Activated CD8-positive, alpha-beta memory T cell treated with anti-CD3 and anti-CD28 coated beads for 4 hours (primary cell): ENCODE data around the gene TFAP2D.

Experiments
- DNase-seq, 2 donors: peaks; one replicate each; pipeline ENCODE4 v3.0.0-alpha.2; 2020; ENCODE audit warnings: low read depth in 2 of 2

Gene TFAP2D

GRCh38 chr6:50819466-50819903 lies 106.2 kb downstream of the TFAP2D start:
- DNase-seq: no peak

DNA sequence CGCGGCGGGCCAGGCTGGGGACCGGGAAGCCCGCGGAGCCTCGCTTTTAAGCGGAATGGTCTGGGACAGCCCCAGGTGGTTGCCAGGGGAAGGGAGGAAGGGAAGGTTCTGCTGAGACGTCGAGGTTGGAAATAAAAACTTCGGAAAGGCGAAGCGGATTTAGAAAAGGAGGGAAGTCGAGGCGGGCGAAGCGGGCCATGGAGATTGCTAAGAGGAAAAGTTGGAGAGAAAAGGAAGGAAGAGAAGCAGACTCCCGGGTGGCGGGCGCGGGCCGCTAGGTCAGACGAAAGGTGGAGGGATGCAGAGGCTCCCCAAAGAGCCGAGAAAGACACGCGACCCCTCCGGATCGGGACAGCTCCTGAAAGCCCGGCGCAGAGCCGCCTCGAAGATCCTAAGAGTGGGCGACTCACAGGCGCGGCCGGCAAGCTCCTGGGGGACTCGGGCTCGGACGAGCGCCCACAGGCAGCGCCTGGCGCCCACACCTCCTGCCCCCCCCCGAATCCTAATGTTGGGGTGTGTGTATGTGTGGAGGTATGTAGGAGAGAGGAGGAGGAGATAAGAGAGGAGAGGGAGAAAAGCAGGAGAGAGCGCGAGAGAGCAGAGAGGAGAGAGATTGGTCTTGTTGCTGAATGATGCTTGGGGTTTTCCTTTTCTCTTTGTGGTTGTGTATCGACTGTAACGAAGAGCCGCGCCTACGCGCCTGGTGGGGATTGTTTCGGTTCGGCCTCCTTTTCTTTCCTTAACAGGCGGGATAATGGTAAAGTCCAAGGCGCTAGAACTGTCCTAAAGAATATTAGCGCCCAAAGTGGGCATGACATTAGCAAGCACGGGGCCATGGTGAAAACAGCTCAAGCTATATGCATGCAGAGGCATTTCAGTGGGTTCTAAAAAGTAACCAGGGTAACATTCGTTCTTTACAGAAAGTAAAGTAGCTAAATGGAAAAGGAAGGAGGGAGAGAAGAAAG lies 106.9 kb downstream of the TFAP2D start:
- DNase-seq: no peak

- no peak for DNase-seq
These were observed 107.5 kb downstream of the TFAP2D start for GRCh38 chr6:50820869-50821264.

DNA sequence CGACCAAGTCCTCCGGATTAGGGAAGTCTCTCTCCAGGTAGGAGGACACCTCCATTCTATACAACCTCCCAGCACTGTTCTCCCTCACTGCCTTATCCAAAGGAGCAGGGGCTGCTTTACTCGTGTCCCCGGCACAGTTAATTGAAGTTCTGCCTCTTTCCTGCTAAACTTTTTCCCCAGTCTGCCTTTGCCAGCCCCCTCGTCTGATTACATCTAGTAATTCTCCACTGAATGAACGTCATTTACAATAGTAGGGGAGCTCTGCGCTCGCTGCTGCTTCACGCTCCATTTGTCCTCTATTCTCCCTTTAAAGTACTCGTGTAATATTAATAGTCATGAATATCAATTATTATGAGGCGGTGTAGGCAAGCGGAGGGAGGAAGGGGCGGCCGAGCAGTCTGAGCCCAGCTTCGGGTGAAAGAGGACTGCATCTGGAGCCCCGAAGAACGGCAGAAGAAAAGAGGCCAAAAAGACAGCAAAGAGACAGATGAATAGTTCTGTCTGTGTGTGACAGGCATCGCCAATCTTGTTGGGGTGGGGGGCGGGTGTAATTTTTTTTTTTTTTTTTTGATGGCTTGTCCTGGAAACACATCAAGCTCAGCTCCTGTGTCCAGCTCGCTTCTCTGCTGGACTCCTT lies 108.2 kb downstream of the TFAP2D start:
- DNase-seq: no peak

- no peak for DNase-seq
These were observed 108.8 kb downstream of the TFAP2D start for GRCh38 chr6:50822078-50822476.
